PC-3 (cell line): ENCODE results near the gene GEMIN8.

Experiments
- CTCF ChIP-seq: fragments of 300-600 bp; sonication (generic); conservative IDR thresholded peaks from 2 replicates; pipeline ENCODE4 v1.5.1; 2017; ENCODE audit warnings: antibody characterized with exemption, low read depth, mild to moderate bottlenecking, low read length
- EZH2 ChIP-seq: fragments of 300-600 bp; sonication (generic); IDR thresholded peaks from one replicate; pipeline ENCODE4 v1.6.1; 2017; ENCODE audit warnings: antibody characterized with exemption, mild to moderate bottlenecking, low read length; ENCODE audit not compliant: unreplicated experiment

DNA sequence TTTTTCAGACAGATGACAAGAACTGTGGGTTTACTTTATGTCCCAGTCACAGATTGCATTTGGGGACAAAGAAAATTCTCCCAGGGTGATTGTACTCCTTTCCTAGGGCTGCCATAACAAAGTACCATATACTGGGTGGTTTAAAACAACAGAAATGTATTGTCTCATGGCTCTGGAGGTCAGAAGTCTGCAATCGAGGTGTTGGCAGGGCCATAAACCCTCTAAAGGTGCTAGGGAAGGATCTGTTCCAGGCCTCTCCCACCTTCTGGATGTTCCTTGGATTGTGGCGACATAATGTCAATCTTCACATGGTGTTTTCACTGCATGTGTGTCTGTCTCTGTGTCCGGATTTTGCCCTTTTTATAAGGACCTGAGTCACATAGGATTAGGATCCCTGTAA is 12.3 kb downstream of the GEMIN8 start:
- TF ChIP-seq EZH2 (no peak), CTCF (no peak)
